Natural killer cell (primary cell): ENCODE measurements around the gene DOCK2. TPM values are rescaled to one million over a fixed set of nuclear protein-coding genes. Genes with fewer than 3 reads are reported as not detected.
A peak's percentile ranks its signal among the peaks of the same experiment; 100 is the strongest.
"Not testable (repeated sequence)": the region's sequence is repeated elsewhere in the genome, so short reads cannot be mapped to it uniquely, and the experiment has no call there.

ENCODE experiments used
- ATAC-seq, 3 donors: fragments of 150-1000 bp in 2 of 3; fragments of 200-7000 bp in 1 of 3; cut with Tn5 transposase; 1 replicate in 1 of 3; 2 replicates in 2 of 3; pipeline ENCODE4 v1.10.0; 2021; ENCODE audit warnings: mild to moderate bottlenecking in 2 of 3, moderate library complexity in 2 of 3
- DNase-seq, 2 donors: peaks; one replicate each; pipeline versions ENCODE4 v3.0.0 to v3.0.0-alpha.2; 2013 to 2021; ENCODE audit warnings: mixed read lengths in 1 of 2
- H3K27ac ChIP-seq: one replicate; pipeline ENCODE4 v1.5.1; 2013; ENCODE audit warnings: mild to moderate bottlenecking, low read length
- H3K27me3 ChIP-seq: one replicate; pipeline ENCODE4 v1.6.1; 2013; ENCODE audit warnings: low read length; ENCODE audit not compliant: control insufficient read depth, insufficient read depth
- H3K36me3 ChIP-seq: one replicate; pipeline ENCODE4 v1.6.1; 2013; ENCODE audit warnings: low read length; ENCODE audit not compliant: control insufficient read depth, insufficient read depth
- H3K4me1 ChIP-seq: one replicate; pipeline ENCODE4 v1.6.1; 2013; ENCODE audit warnings: low read length; ENCODE audit not compliant: control insufficient read depth, insufficient read depth
- H3K4me3 ChIP-seq: one replicate; pipeline ENCODE4 v1.5.1; 2013; ENCODE audit warnings: low read length
- H3K9me3 ChIP-seq: one replicate; pipeline ENCODE4 v1.6.1; 2013; ENCODE audit warnings: low read length; ENCODE audit not compliant: control insufficient read depth, insufficient read depth
- H3K27ac Mint-ChIP-seq, 2 donors: one replicate each; pipeline ENCODE4 v1.8.0; 2022; ENCODE audit warnings: mild to moderate bottlenecking in 2 of 2, mixed read lengths in 2 of 2, moderate library complexity in 1 of 2
- H3K27me3 Mint-ChIP-seq, 2 donors: one replicate each; pipeline ENCODE4 v1.8.0; 2022; ENCODE audit warnings: low read depth in 2 of 2, mixed read lengths in 2 of 2
- H3K36me3 Mint-ChIP-seq: one replicate; pipeline ENCODE4 v1.8.0; 2022; ENCODE audit warnings: mixed read lengths
- H3K4me1 Mint-ChIP-seq, 2 donors: one replicate each; pipeline ENCODE4 v1.8.0; 2022; ENCODE audit warnings: mixed read lengths in 2 of 2
- H3K4me3 Mint-ChIP-seq: one replicate; pipeline ENCODE4 v1.8.0; 2022; ENCODE audit warnings: mild to moderate bottlenecking, moderate library complexity, mixed read lengths
- H3K9me3 Mint-ChIP-seq, 2 donors: one replicate each; pipeline ENCODE4 v1.8.0; 2022; ENCODE audit warnings: mixed read lengths in 2 of 2
- CTCF ChIP-seq: fragments of 200-600 bp; IDR thresholded peaks from one replicate; pipeline ENCODE4 v1.8.0; 2022; ENCODE audit warnings: antibody characterized with exemption
- WGBS: methylation state at CpG from one replicate; pipeline ENCODE4 v1.1.7; 2013; ENCODE audit warnings: missing lambda C conversion rate; ENCODE audit not compliant: insufficient coverage; 5-methylcytosine and 5-hydroxymethylcytosine counted together
- intact Hi-C: fragments of 100-400 bp; cut with micrococcal nuclease; formaldehyde crosslinking; loops from one replicate; pipeline ENCODE4 v1.14.2; 2022
- total RNA-seq, 4 donors: library from RNA; stranded (reverse); fragments of 120-200 nt in 1 of 4; gene quantifications; one replicate each; pipeline versions ENCODE4 v1.2.3 to v1.2.4, GENCODE V29; 2013 to 2022

DOCK2 gene
- total RNA-seq, 3 donors from 2014 or later (not counting 1 experiment from before 2014, with no cell fraction given) = 317 to 361 (median 320) TPM

- Histone ChIP-seq H3K9me3 (no peaks in the 10 kb centered on the region), H3K27me3 (no peaks in the 10 kb centered on the region), H3K27ac (no peak overlapping the region), H3K36me3 (peaks cover 69% of the 10 kb centered on the region), H3K4me1 (no peaks in the 10 kb centered on the region), H3K4me3 (no peak overlapping the region)
- DNase-seq (no peak), ATAC-seq (no peak)
- TF ChIP-seq CTCF = no peak
- intact Hi-C loops = no loop called here
- peak overlapping the region in 1 of 2 donors; percentile 18 for H3K27ac Mint-ChIP-seq
- H3K27me3 Mint-ChIP-seq = no peaks in the 10 kb centered on the region
- WGBS = over 99% methylated on average over 7 of the region's 8 CpGs
- peaks cover 7% of the 10 kb centered on the region for H3K36me3 Mint-ChIP-seq
- no peak overlapping the region for H3K4me3 Mint-ChIP-seq
- H3K4me1 Mint-ChIP-seq = peaks cover 8 to 13% of the 10 kb centered on the region in 2 donors
- no peaks in the 10 kb centered on the region for H3K9me3 Mint-ChIP-seq
These were observed 126.4 kb downstream of the DOCK2 start for GRCh38 chr5:169763376-169764017.

GRCh38 chr5:169764018-169764378, 126.9 kb downstream of the DOCK2 start:
- H3K4me3 Mint-ChIP-seq = no peak overlapping the region
- no peaks in the 10 kb centered on the region for H3K27me3 Mint-ChIP-seq
- peak overlapping the region in 1 of 2 donors; percentile 3 for H3K27ac Mint-ChIP-seq
- intact Hi-C loops = no loop called here
- Histone ChIP-seq H3K4me1 (no peaks in the 10 kb centered on the region), H3K27ac (no peak overlapping the region), H3K9me3 (no peaks in the 10 kb centered on the region), H3K36me3 (peaks cover 69% of the 10 kb centered on the region), H3K4me3 (no peak overlapping the region), H3K27me3 (no peaks in the 10 kb centered on the region)
- peaks cover 7% of the 10 kb centered on the region for H3K36me3 Mint-ChIP-seq
- DNase-seq (no peak), ATAC-seq (no peak)
- no peaks in the 10 kb centered on the region for H3K9me3 Mint-ChIP-seq
- no peak for TF ChIP-seq CTCF
- 99% methylated on average over 3 of the region's 5 CpGs for WGBS
- H3K4me1 Mint-ChIP-seq = peaks cover 12 to 14% of the 10 kb centered on the region in 2 donors

- H3K27ac Mint-ChIP-seq = peak overlapping the region in 1 of 2 donors; percentile 3
- H3K36me3 Mint-ChIP-seq = peaks cover 7% of the 10 kb centered on the region
These were observed 128.3 kb downstream of the DOCK2 start for GRCh38 chr5:169765176-169765996.

GRCh38 chr5:169766943-169767342, 129.9 kb downstream of the DOCK2 start:
- peaks cover 20 to 24% of the 10 kb centered on the region in 2 donors for H3K4me1 Mint-ChIP-seq
- WGBS = 83% methylated on average over 6 of the region's 6 CpGs
- H3K27me3 Mint-ChIP-seq, ATAC-seq, H3K4me3 Mint-ChIP-seq, H3K27me3 ChIP-seq, H3K27ac Mint-ChIP-seq, H3K9me3 Mint-ChIP-seq, DNase-seq, intact Hi-C loops, H3K4me1 ChIP-seq, H3K4me3 ChIP-seq, H3K27ac ChIP-seq, H3K9me3 ChIP-seq, H3K36me3 Mint-ChIP-seq: not testable (repeated sequence)
- peaks cover 56% of the 10 kb centered on the region for H3K36me3 ChIP-seq

More at GRCh38 chr5:169765176-169765996, 128.3 kb downstream of the DOCK2 start:
- no peak for TF ChIP-seq CTCF
- ATAC-seq (no peak), DNase-seq (no peak)
- H3K4me1 Mint-ChIP-seq = peaks cover 20 to 23% of the 10 kb centered on the region in 2 donors
- 100% methylated on average over 2 of the region's 3 CpGs for WGBS
- H3K4me3 ChIP-seq = no peak overlapping the region
- H3K27me3 Mint-ChIP-seq = no peaks in the 10 kb centered on the region
- no peak overlapping the region for H3K4me3 Mint-ChIP-seq
- peaks cover 66% of the 10 kb centered on the region for H3K36me3 ChIP-seq
- no peaks in the 10 kb centered on the region for H3K9me3 ChIP-seq
- no peak overlapping the region for H3K27ac ChIP-seq
- no peaks in the 10 kb centered on the region for H3K4me1 ChIP-seq
- intact Hi-C loops = no loop called here
- H3K9me3 Mint-ChIP-seq = no peaks in the 10 kb centered on the region
- H3K27me3 ChIP-seq = no peaks in the 10 kb centered on the region
